C4-2B (cell line): ENCODE results near the gene WNT7B.

ENCODE experiments used
- H3K27ac ChIP-seq: fragments of 450-650 bp; 2 replicates; pipeline ENCODE4 v1.5.1; 2017
- CTCF ChIP-seq: fragments of 450-650 bp; conservative IDR thresholded peaks from 2 replicates; pipeline ENCODE4 v1.5.1; 2017; ENCODE audit warnings: mild to moderate bottlenecking
- ZFX ChIP-seq: fragments of 450-650 bp; IDR thresholded peaks from 2 replicates; pipeline ENCODE4 v1.6.1; 2017

Gene WNT7B

GRCh38 chr22:45966895-45967365 lies 10.0 kb downstream of the WNT7B start:
- TF ChIP-seq ZFX: no peak
- TF ChIP-seq CTCF: no peak
- H3K27ac ChIP-seq: no peak overlapping the region

- no peak overlapping the region for H3K27ac ChIP-seq
- no peak for TF ChIP-seq ZFX
- TF ChIP-seq CTCF: no peak
Observed at GRCh38 chr22:45966320-45966894, 10.6 kb downstream of the WNT7B start.

- TF ChIP-seq ZFX (no peak), CTCF (no peak)
- H3K27ac ChIP-seq: no peak overlapping the region
Observed at GRCh38 chr22:45965563-45965962, 11.4 kb downstream of the WNT7B start.

DNA sequence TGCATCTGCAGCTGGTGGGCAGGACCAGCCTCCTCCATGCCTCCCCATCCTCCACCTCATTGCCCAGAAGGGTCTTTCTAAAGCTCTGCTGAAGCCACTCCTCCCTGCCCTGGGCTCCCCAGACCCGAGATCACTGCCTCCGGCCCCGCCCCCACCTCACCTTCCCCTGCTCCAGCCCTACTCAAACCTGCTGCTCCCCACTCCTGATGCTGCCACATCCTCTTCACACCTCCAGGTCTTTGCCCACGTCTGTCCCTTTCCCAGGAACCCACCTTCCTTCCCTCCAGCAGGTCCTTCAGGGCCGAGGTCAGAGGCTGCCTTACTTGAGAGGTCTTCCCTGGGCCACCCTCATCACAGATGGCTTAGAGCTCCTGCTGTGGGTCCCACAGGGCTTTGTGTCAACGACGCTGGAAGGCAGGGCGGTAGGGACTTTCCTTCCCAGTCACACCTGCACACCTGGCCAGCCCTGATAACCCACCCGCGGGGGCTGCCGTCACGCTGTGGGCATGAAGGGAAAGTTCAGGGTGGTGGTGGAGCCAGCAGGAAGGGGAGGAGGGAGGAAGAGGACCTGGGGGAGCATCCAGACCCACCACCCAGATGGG lies 11.9 kb downstream of the WNT7B start:
- H3K27ac ChIP-seq: no peak overlapping the region
- TF ChIP-seq CTCF: no peak
- no peak for TF ChIP-seq ZFX

- H3K27ac ChIP-seq: no peak overlapping the region
Observed at GRCh38 chr22:45964372-45964771, 12.6 kb downstream of the WNT7B start.

GRCh38 chr22:45963821-45964220 lies 13.1 kb downstream of the WNT7B start:
- TF ChIP-seq ZFX (no peak), CTCF (no peak)
- no peak overlapping the region for H3K27ac ChIP-seq

More at GRCh38 chr22:45964372-45964771, 12.6 kb downstream of the WNT7B start:
- TF ChIP-seq ZFX (no peak), CTCF (no peak)

GRCh38 chr22:45962756-45963324 lies 14.1 kb downstream of the WNT7B start:
- TF ChIP-seq CTCF (no peak), ZFX (no peak)
- H3K27ac ChIP-seq: no peak overlapping the region
